ENCODE measurements around the gene NFASC.

- no peak for TF ChIP-seq CTCF (IDR thresholded peaks at IDR 0.05; ENCODE audit: poor library complexity)
- TF ChIP-seq EZH2 (IDR thresholded peaks at IDR 0.05; ENCODE audit: borderline replicate concordance), result no peak
- no peak for TF ChIP-seq EZH2phosphoT487 (IDR thresholded peaks at IDR 0.05; ENCODE audit: low read depth, severe bottlenecking, unreplicated experiment)
Measured at GRCh38 chr1:204979891-204980649, 109.4 kb downstream of the NFASC start.

Data from hepatocyte (in vitro differentiated cells).